Measurements from ENCODE around the gene TCF7L1. TPM values are rescaled to one million over a fixed set of nuclear protein-coding genes. Genes with fewer than 3 reads are reported as not detected.

The TCF7L1 gene
- total RNA-seq, 1 donor from 2014 or later, result 10.3 TPM

GRCh38 chr2:85158559-85159273 lies 25.5 kb downstream of the TCF7L1 start:
- no peak overlapping the region for H3K27ac ChIP-seq
- intact Hi-C loops (cut with DNase I), result no loop called here
- TF ChIP-seq CTCF (IDR thresholded peaks at IDR 0.05), result no peak
- no peak for DNase-seq (ENCODE audit: low spot score in 2 of 2)
- peaks cover 6 to 61% of the 10 kb centered on the region in 2 donors for H3K4me1 ChIP-seq
- no peak overlapping the region for H3K4me3 ChIP-seq
- H3K9me3 ChIP-seq, result no peaks in the 10 kb centered on the region
- no peaks in the 10 kb centered on the region for H3K27me3 ChIP-seq
- H3K36me3 ChIP-seq, result no peaks in the 10 kb centered on the region

DNA sequence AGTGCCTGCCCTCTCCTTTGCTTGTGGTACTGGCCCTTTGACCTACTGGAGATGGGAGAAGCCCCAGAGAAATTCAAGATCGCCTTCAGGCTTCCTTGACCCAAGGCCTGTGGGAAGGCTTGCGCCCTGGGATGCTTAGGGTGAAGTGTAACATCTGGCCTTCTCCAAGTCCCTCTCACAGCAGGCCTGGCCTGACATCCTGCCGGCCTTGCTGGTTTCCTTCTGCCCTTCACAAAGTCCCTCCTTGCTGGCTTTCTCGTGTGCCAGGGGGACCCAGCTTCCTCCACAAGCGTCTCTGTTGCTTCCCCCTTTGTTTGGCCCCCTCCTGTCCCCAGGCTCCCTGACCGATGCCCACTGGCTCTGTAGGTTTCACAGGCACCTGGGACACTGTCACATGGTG lies 26.4 kb downstream of the TCF7L1 start:
- no peak for TF ChIP-seq CTCF (IDR thresholded peaks at IDR 0.05)
- Histone ChIP-seq H3K27me3 (no peaks in the 10 kb centered on the region), H3K4me1 (peaks cover 6 to 58% of the 10 kb centered on the region in 2 donors), H3K27ac (no peak overlapping the region), H3K36me3 (no peaks in the 10 kb centered on the region), H3K9me3 (no peaks in the 10 kb centered on the region), H3K4me3 (no peak overlapping the region)
- no peak for DNase-seq (ENCODE audit: low spot score in 2 of 2)
- intact Hi-C loops (cut with DNase I), result no loop called here

DNA sequence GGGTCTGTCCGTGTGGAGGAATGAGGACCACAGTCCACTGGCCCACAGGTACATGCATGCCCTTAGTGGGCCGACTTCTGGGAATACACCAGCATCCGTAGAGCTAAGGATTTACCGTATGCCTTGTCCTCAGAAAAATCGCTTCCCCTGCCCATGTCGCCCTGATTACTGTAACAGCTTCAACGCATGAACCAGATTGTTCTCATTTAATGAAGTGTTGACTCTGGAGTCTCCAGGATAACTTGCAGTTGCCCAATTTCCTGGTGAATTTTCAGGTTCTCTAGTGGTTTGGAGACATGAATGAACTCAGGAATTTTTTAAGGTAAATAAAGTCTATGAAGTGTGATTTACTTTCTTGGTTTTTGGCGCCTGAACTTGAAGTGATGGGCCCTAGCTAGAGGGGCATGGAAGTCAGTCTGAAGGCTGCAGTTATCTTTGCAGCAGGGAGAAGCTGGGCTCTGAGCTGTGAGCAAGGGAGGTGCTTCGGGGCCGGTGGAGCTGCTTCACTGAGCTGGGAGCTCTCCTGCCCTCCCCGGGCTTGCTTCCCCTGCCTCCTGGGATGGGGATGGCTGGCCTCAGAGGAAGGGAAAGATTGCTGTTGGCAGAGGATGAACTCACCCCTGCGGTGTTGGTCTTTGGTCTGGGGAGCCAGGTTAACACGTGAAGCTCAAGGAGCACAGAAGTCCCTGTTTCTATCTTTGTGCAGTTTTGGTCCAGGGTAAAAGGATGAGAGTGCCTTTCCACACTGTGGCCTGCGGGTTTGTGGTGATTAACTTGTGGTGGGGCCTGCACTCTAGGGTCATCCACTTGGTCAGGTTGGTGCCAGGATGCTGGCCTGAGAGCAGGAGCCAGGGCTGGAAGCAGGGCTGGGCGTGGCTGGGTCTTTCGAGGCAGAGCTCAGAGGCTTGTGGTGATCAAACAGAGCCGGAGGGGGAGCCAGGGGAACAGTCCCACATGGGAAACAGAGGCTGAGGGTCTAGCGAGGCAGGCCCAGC lies 28.1 kb downstream of the TCF7L1 start:
- Histone ChIP-seq H3K4me3 (no peak overlapping the region), H3K9me3 (no peaks in the 10 kb centered on the region), H3K27ac (no peak overlapping the region), H3K36me3 (no peaks in the 10 kb centered on the region), H3K4me1 (peaks cover 6 to 59% of the 10 kb centered on the region in 2 donors), H3K27me3 (no peaks in the 10 kb centered on the region)
- intact Hi-C loops (cut with DNase I), result no loop called here
- no peak for TF ChIP-seq CTCF (IDR thresholded peaks at IDR 0.05)
- no peak for DNase-seq (ENCODE audit: low spot score in 2 of 2)

DNA sequence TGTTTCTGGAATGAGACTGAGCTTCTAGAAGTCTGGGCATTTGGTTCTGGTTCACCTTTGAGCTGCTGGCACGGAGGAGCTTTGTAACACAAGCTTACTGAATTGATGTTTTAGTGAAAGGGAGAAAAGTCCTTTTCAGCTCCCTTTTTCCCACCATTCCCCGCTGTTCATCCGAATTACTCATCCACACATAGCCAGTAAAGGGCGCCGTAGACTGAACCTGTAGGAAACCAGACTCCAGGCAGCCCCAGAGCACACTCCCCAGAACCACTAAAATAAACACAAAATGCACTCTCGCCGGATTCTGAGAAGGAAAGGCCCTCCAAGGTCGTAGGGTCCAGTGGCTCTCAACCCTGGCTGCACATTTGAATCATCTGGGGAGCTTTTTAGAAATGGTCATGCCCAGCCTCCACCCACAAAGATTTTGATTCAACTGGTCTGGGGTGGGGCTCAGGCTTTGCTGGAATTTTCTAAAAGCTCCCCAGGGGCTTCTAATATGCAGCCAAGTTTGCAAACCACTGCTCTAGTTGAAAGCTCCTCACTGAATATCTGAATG lies 29.6 kb downstream of the TCF7L1 start:
- Histone ChIP-seq H3K36me3 (no peaks in the 10 kb centered on the region), H3K9me3 (no peaks in the 10 kb centered on the region), H3K4me1 (peaks cover 6 to 47% of the 10 kb centered on the region in 2 donors), H3K27me3 (no peaks in the 10 kb centered on the region), H3K4me3 (peak overlapping the region in 1 of 2 donors; percentile 29), H3K27ac (peak overlapping the region; percentile 27 to 41)
- DNase-seq (ENCODE audit: low spot score in 2 of 2), result no peak
- TF ChIP-seq CTCF (IDR thresholded peaks at IDR 0.05), result no peak
- intact Hi-C loops (cut with DNase I), result no loop called here

DNA sequence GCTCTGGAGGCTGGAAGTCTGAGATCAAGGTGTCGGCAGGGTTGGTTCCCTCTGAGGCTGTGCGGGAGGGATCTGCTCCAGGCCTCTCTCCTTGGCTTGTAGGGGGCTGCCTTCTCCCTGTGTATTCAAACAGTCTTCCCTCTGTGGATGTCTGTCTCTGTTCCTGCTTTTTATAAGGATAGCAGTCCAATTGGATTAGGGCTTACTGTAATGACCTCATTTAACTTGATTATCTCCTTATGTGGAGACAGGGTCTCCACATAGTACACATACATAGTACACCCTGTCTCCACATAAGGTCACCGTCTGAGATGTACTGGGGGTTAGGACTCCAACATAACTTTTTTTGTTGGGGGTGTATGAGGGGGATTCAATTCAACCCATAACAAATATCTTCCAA lies 30.5 kb downstream of the TCF7L1 start:
- no peaks in the 10 kb centered on the region for H3K27me3 ChIP-seq
- no peak overlapping the region for H3K27ac ChIP-seq
- intact Hi-C loops (cut with DNase I), result no loop called here
- TF ChIP-seq CTCF (IDR thresholded peaks at IDR 0.05), result no peak
- H3K4me1 ChIP-seq, result peaks cover 6 to 45% of the 10 kb centered on the region in 2 donors
- DNase-seq (ENCODE audit: low spot score in 2 of 2), result no peak
- no peaks in the 10 kb centered on the region for H3K36me3 ChIP-seq
- no peak overlapping the region for H3K4me3 ChIP-seq
- H3K9me3 ChIP-seq, result no peaks in the 10 kb centered on the region
